ENCODE results near the gene LIMA1. TPM values are rescaled to one million over a fixed set of nuclear protein-coding genes. Genes with fewer than 3 reads are reported as not detected.

The LIMA1 gene
- total and polyA plus RNA-seq, 2 of the 4 experiments (the other 2 are of a cell fraction): 126 to 163 TPM

- H2BK5ac ChIP-seq (ENCODE audit: low read depth, low read length, poor library complexity, severe bottlenecking): peak overlapping the region; percentile 100
- peak overlapping the region; percentile 70 for H3K27ac ChIP-seq (ENCODE audit: insufficient read depth, low read length)
- H4K91ac ChIP-seq (ENCODE audit: insufficient read depth, low read depth, low read length): peak overlapping the region; percentile 94
- dilution Hi-C loops (cut with HindIII; ENCODE audit: low sequenced_read_pairs, unreplicated experiment): no loop called here
- no TSS peak for BruUV-seq (replicated peaks)
- TF ChIP-seq RCOR1 (IDR thresholded peaks at IDR 0.05; ENCODE audit: insufficient replicate concordance, low read length) (no peak), CEBPB (IDR thresholded peaks at IDR 0.05; ENCODE audit: low read depth, low read length) (no peak), RAD21 (IDR thresholded peaks at IDR 0.05; ENCODE audit: low read length) (no peak), RFX5 (IDR thresholded peaks at IDR 0.05; ENCODE audit: low read depth, low read length) (no peak), MAFK (IDR thresholded peaks at IDR 0.05; ENCODE audit: low read depth, low read length) (no peak), CHD1 (IDR thresholded peaks at IDR 0.05; ENCODE audit: low read depth, low read length) (no peak), SMC3 (IDR thresholded peaks at IDR 0.05; ENCODE audit: low read depth, low read length) (no peak)
- peak overlapping the region; percentile 78 to 86 for H4K8ac ChIP-seq (ENCODE audit: low read depth in 2 of 2, low read length in 2 of 2)
- peak overlapping the region; percentile 89 for H3K23ac ChIP-seq (ENCODE audit: low read depth, low read length)
- H2AFZ ChIP-seq (replicated peaks; ENCODE audit: low read length, poor library complexity): no peak overlapping the region
- peaks cover 30% of the 10 kb centered on the region for H3K4me1 ChIP-seq (ENCODE audit: control insufficient read depth, insufficient read depth, low read length)
- H3K14ac ChIP-seq (replicated peaks; ENCODE audit: low read depth, low read length): peak overlapping the region; percentile 90
- peak overlapping the region; percentile 92 for H2BK120ac ChIP-seq (ENCODE audit: low read depth, low read length)
- peak overlapping the region; percentile 45; the same call in 1 of the 2 replicates for H3K9ac ChIP-seq (ENCODE audit: low read depth, low read length)
- H3K79me1 ChIP-seq (ENCODE audit: low read depth in 1 of 2, low read length in 2 of 2): peaks cover 30 to 66% of the 10 kb centered on the region in 2 experiments
- ATAC-seq (ENCODE audit: low read depth): peak; percentile 35
- peak overlapping the region; percentile 87 for H2AK5ac ChIP-seq (ENCODE audit: low read depth, low read length)
- ChIA-PET POLR2A (ENCODE audit: unreplicated experiment) (interaction anchor here (1.9 kb wide), 1 partner anchor 34 kb away, joined by 6 read pairs; no protein-coding TSS in a partner anchor), CTCF (no interaction called here)
- H3K4ac ChIP-seq (ENCODE audit: low read depth, low read length): peak overlapping the region; percentile 93
- no peak overlapping the region for H3K4me3 ChIP-seq (ENCODE audit: insufficient read depth, low read depth, low read length)
- no peaks in the 10 kb centered on the region for H3K9me3 ChIP-seq (ENCODE audit: control insufficient read depth, insufficient read depth, low read length)
- in situ Hi-C loops (cut with MboI; ENCODE audit: low sequenced_read_pairs): no loop called here
- peak overlapping the region; percentile 89 for H3K56ac ChIP-seq (ENCODE audit: extremely low read depth, insufficient read depth, low read length)
- H4K20me1 ChIP-seq (ENCODE audit: insufficient read depth, low read length): 0 out of 2 replicates have a peak, but pooled peaks cover 4% of the 10 kb centered on the region
- H3K4me2 ChIP-seq (ENCODE audit: low read depth, low read length): peak overlapping the region; percentile 40; the same call in 1 of the 2 replicates
- peaks cover 38% of the 10 kb centered on the region for H3K36me3 ChIP-seq (ENCODE audit: control insufficient read depth, insufficient read depth, low read length)
- DNase-seq: peak; percentile 54
- peak overlapping the region; percentile 90 for H3K18ac ChIP-seq (ENCODE audit: low read depth, low read length)
- intact Hi-C loops (cut with micrococcal nuclease): loop anchor here (1.0 kb wide), 1 partner anchor 128 kb away; no protein-coding TSS in a partner anchor
- peak overlapping the region; percentile 93 for H4K5ac ChIP-seq (ENCODE audit: low read depth, low read length)
- no peak overlapping the region for H2AK9ac ChIP-seq (replicated peaks; ENCODE audit: low read depth, low read length, poor library complexity)
- no CpG with 5 or more reads among the region's 1 CpG for WGBS, 2 experiments (ENCODE audit: extremely low coverage in 2 of 2, insufficient read length in 1 of 2)
- H3K9me1 ChIP-seq (ENCODE audit: insufficient read depth, low read length): peaks cover 25% of the 10 kb centered on the region
- peak overlapping the region; percentile 75 for H2BK20ac ChIP-seq (ENCODE audit: low read depth, low read length)
- peak overlapping the region; percentile 59 for H2BK15ac ChIP-seq (ENCODE audit: low read depth, low read length)
- H3K27me3 ChIP-seq (ENCODE audit: control insufficient read depth, insufficient read depth, low read length): no peaks in the 10 kb centered on the region
Measured at GRCh38 chr12:50186681-50187080, 96.6 kb downstream of the LIMA1 start.

All from IMR-90 (cell line).